Fibroblast of lung (primary cell): ENCODE measurements around the gene MAP2K6.

Experiments
- EZH2 ChIP-seq: IDR thresholded peaks from 2 replicates; pipeline ENCODE4 v1.5.1; 2012; ENCODE audit warnings: low read length, control low read depth, mild to moderate bottlenecking; ENCODE audit errors: missing control alignments
- TF ChIP-seq, protein P1 (sequence below), 2 donors: IDR thresholded peaks in 1 of 2; conservative IDR thresholded peaks in 1 of 2; 1 replicate in 1 of 2; 2 replicates in 1 of 2; pipeline ENCODE4 v1.5.1; 2011 to 2012; ENCODE audit warnings: low read length in 2 of 2, control low read depth in 1 of 2, inconsistent platforms in 1 of 2, low read depth in 1 of 2, mild to moderate bottlenecking in 1 of 2

DNA sequence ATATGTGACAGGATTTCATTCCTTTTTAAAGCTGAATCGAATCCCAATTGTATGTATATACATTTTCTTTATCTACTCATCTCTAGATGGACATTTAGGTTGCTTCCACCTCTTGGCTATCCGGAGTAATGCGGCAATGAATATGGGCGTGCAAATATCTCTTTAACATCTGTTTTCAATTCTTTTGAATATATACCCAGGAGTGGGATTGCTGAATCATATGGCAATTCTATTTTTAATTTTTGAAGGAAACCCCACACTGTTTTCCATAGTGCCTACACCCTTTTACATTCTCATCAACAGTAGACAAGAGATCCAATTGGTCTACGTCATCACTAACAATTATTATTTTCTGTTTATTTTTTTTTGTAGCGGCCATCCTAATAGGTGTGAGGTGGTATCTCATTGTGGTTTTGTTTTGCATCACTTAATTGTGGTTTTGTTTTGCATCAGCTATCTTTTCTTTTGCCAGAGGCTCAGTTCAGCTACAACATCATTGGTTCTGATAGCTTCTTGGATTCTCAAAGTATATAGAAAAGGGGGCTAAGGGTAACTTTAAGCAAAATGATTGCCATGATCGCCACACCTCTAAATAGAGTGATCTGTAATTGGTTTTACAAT is 25.6 kb upstream of the MAP2K6 start:
- TF ChIP-seq EZH2, result no peak
- TF ChIP-seq, protein P1, sequence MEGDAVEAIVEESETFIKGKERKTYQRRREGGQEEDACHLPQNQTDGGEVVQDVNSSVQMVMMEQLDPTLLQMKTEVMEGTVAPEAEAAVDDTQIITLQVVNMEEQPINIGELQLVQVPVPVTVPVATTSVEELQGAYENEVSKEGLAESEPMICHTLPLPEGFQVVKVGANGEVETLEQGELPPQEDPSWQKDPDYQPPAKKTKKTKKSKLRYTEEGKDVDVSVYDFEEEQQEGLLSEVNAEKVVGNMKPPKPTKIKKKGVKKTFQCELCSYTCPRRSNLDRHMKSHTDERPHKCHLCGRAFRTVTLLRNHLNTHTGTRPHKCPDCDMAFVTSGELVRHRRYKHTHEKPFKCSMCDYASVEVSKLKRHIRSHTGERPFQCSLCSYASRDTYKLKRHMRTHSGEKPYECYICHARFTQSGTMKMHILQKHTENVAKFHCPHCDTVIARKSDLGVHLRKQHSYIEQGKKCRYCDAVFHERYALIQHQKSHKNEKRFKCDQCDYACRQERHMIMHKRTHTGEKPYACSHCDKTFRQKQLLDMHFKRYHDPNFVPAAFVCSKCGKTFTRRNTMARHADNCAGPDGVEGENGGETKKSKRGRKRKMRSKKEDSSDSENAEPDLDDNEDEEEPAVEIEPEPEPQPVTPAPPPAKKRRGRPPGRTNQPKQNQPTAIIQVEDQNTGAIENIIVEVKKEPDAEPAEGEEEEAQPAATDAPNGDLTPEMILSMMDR (conservative IDR thresholded peaks at IDR 0.05 in 1 of 2, IDR thresholded peaks at IDR 0.05 in 1 of 2; ENCODE audit: low read depth in 1 of 2, low read length in 2 of 2), result no peak
